A549 (cell line): Measurements from ENCODE around the gene KTN1. TPM values are rescaled to one million over a fixed set of nuclear protein-coding genes. Genes with fewer than 3 reads are reported as not detected.

Experiments used
- ATAC-seq, 2 experiments: fragments of 200-7000 bp in 1 of 2; fragments of >200 bp in 1 of 2; cut with Nextera tagmentation in 1 of 2; cut with Tn5 transposase in 1 of 2; 3 replicates each; pipeline versions ENCODE4 v1.8.0 to v1.9.1; 2018 to 2020; ENCODE audit warnings: mild to moderate bottlenecking in 1 of 2, moderate library complexity in 1 of 2
- CTCF ChIA-PET: fragments of 300-600 bp; sonication (Branson Sonifier 250); formaldehyde crosslinking; extraction: SDS; loops from one replicate; lab custom pipeline; 2021; ENCODE audit warnings: antibody characterized with exemption, inconsistent platforms; lab: Yijun Ruan, JAX
- POLR2A ChIA-PET: fragments of 350-600 bp; formaldehyde crosslinking; extraction: SDS; loops from one replicate; lab custom pipeline; 2021; ENCODE audit warnings: antibody characterized with exemption, inconsistent platforms; lab: Yijun Ruan, JAX
- DNase-seq, 2 experiments: peaks; one replicate each; pipeline versions ENCODE4 v3.0.0 to v3.0.0-alpha.2; 2011 to 2016; ENCODE audit warnings: low read depth in 1 of 2, low spot score in 1 of 2
- FAIRE-seq: peaks from 2 replicates; lab custom pipeline; 2011; peaks lifted over from hg19 to GRCh38; lab: Jason Lieb, UNC
- H3K27ac ChIP-seq, 2 experiments: fragments of >200 bp; sonication (Bioruptor Twin); formaldehyde crosslinking; 3 replicates each; pipeline ENCODE4 v1.5.1; 2016 to 2017
- H3K4me1 ChIP-seq: fragments of >200 bp; sonication (Bioruptor Twin); formaldehyde crosslinking; 3 replicates; pipeline ENCODE4 v1.6.1; 2016
- H3K4me2 ChIP-seq: fragments of >200 bp; sonication (Bioruptor Twin); formaldehyde crosslinking; 3 replicates; pipeline ENCODE4 v1.6.1; 2016
- H3K4me3 ChIP-seq: fragments of >200 bp; sonication (Bioruptor Twin); formaldehyde crosslinking; 3 replicates; pipeline ENCODE4 v1.5.1; 2016
- H3K9me3 ChIP-seq: fragments of >200 bp; sonication (Bioruptor Twin); formaldehyde crosslinking; 3 replicates; pipeline ENCODE4 v1.6.1; 2016
- BHLHE40 ChIP-seq: IDR thresholded peaks from 2 replicates; pipeline ENCODE4 v1.6.1; 2012; ENCODE audit warnings: low read depth, low read length, inconsistent platforms
- CBX8 ChIP-seq: fragments of 200-600 bp; sonication (generic); IDR thresholded peaks from 2 replicates; pipeline ENCODE4 v1.6.1; 2016
- CHD2 ChIP-seq: fragments of 150-350 bp; IDR thresholded peaks from 2 replicates; pipeline ENCODE4 v1.6.1; 2014; ENCODE audit warnings: low read length; ENCODE audit not compliant: partially characterized antibody
- CHD4 ChIP-seq: fragments of 200-600 bp; sonication (generic); IDR thresholded peaks from 2 replicates; pipeline ENCODE4 v1.6.1; 2016; ENCODE audit warnings: antibody characterized with exemption, mild to moderate bottlenecking, borderline replicate concordance
- EHF ChIP-seq: fragments of 250-450 bp; sonication (Bioruptor Pico); IDR thresholded peaks from 2 replicates; pipeline ENCODE4 v1.5.0; 2020; ENCODE audit warnings: mild to moderate bottlenecking
- EP300 ChIP-seq, 2 experiments: fragments of >200 bp; sonication (Bioruptor Twin); formaldehyde crosslinking; IDR thresholded peaks; 2 replicates in 1 of 2; 3 replicates in 1 of 2; pipeline ENCODE4 v1.6.1; 2016 to 2017
- FOSB ChIP-seq: fragments of 250-450 bp; sonication (Bioruptor Pico); IDR thresholded peaks from 2 replicates; pipeline ENCODE4 v1.5.0; 2020; ENCODE audit warnings: mild to moderate bottlenecking, moderate library complexity
- FOSL2 ChIP-seq, 2 experiments: fragments of 450-650 bp in 1 of 2; fragments of >200 bp in 1 of 2; sonication (Bioruptor Twin) in 1 of 2; formaldehyde crosslinking; IDR thresholded peaks; 2 replicates each; pipeline versions ENCODE4 v1.5.0 to v1.6.1; 2016 to 2020; ENCODE audit warnings: mild to moderate bottlenecking in 1 of 2, moderate library complexity in 1 of 2
- GATA3 ChIP-seq: IDR thresholded peaks from 2 replicates; pipeline ENCODE4 v1.6.1; 2012; ENCODE audit warnings: borderline replicate concordance
- HDAC2 ChIP-seq: fragments of 200-600 bp; sonication (generic); IDR thresholded peaks from 2 replicates; pipeline ENCODE4 v1.6.1; 2016
- JUN ChIP-seq, 2 experiments: fragments of >200 bp; sonication (Bioruptor Twin); formaldehyde crosslinking; IDR thresholded peaks; 2 replicates in 1 of 2; 3 replicates in 1 of 2; pipeline ENCODE4 v1.6.1; 2016 to 2017
- KDM1A ChIP-seq: fragments of 200-600 bp; sonication (generic); IDR thresholded peaks from 2 replicates; pipeline ENCODE4 v1.6.1; 2016; ENCODE audit warnings: low read depth, mild to moderate bottlenecking
- KDM5A ChIP-seq: fragments of 200-600 bp; sonication (generic); IDR thresholded peaks from 2 replicates; pipeline ENCODE4 v1.6.1; 2016; ENCODE audit warnings: antibody characterized with exemption, mild to moderate bottlenecking
- MAFK ChIP-seq: fragments of 450-650 bp; IDR thresholded peaks from 2 replicates; pipeline ENCODE4 v1.6.1; 2014; ENCODE audit not compliant: partially characterized antibody
- MAZ ChIP-seq: fragments of 150-350 bp; IDR thresholded peaks from 2 replicates; pipeline ENCODE4 v1.6.1; 2014; ENCODE audit warnings: antibody characterized with exemption, low read depth, low read length, borderline replicate concordance
- MYC ChIP-seq: IDR thresholded peaks from 2 replicates; pipeline ENCODE4 v1.6.1; 2012; ENCODE audit warnings: mild to moderate bottlenecking, inconsistent platforms, low read length, improper control_type of control experiment, borderline replicate concordance
- NFE2L2 ChIP-seq: fragments of 150-350 bp; conservative IDR thresholded peaks from 2 replicates; pipeline ENCODE4 v1.6.1; 2014; ENCODE audit warnings: low read length
- NPAS2 ChIP-seq: fragments of 250-450 bp; sonication (Bioruptor Pico); IDR thresholded peaks from 2 replicates; pipeline ENCODE4 v1.8.0; 2022; ENCODE audit warnings: mild to moderate bottlenecking, moderate library complexity, borderline replicate concordance
- NR3C1 ChIP-seq: fragments of >200 bp; sonication (Bioruptor Twin); formaldehyde crosslinking; IDR thresholded peaks from 3 replicates; pipeline ENCODE4 v1.6.1; 2017
- POLR2AphosphoS2 ChIP-seq: conservative IDR thresholded peaks from 2 replicates; pipeline ENCODE4 v1.6.1; 2012; ENCODE audit warnings: low read length, improper control_type of control experiment, inconsistent platforms
- RCOR1 ChIP-seq: fragments of 150-350 bp; IDR thresholded peaks from 2 replicates; pipeline ENCODE4 v1.6.1; 2014; ENCODE audit warnings: antibody characterized with exemption, low read length, low read depth
- RNF2 ChIP-seq: fragments of 200-600 bp; sonication (generic); IDR thresholded peaks from 2 replicates; pipeline ENCODE4 v1.6.1; 2016; ENCODE audit warnings: low read depth, mild to moderate bottlenecking, antibody characterized with exemption, moderate library complexity, borderline replicate concordance
- ZC3H11A ChIP-seq: fragments of 450-650 bp; IDR thresholded peaks from 2 replicates; pipeline ENCODE4 v1.6.1; 2014; ENCODE audit warnings: antibody characterized with exemption, mild to moderate bottlenecking
- ZSCAN20 ChIP-seq: fragments of 250-450 bp; sonication (Bioruptor Pico); IDR thresholded peaks from 2 replicates; pipeline ENCODE4 v1.8.0; 2022; ENCODE audit warnings: mild to moderate bottlenecking, moderate library complexity
- WGBS: methylation state at CpG from one replicate; pipeline ENCODE4 v1.1.6; 2017; ENCODE audit errors: missing lambda C conversion rate; 5-methylcytosine and 5-hydroxymethylcytosine counted together
- polyA plus RNA-seq, 4 experiments: library from polyadenylated mRNA; depleted of rRNA in 3 of 4; stranded (reverse); fragments of >200 nt; fragmentation: RNase III in 1 of 4; extraction: RNeasy Plus Mini Kit Qiagen cat#74134 plus additional on column Dnase treatment in 1 of 4; gene quantifications; 2 replicates in 3 of 4; 3 replicates in 1 of 4; pipeline ENCODE4 v1.2.3, GENCODE V29; 2011 to 2017
- TF ChIP-seq, protein P1 (sequence below): IDR thresholded peaks from 2 replicates; pipeline ENCODE4 v1.6.1; 2012; ENCODE audit warnings: low read depth, borderline replicate concordance
- TF ChIP-seq, protein P2 (sequence below): fragments of 200-600 bp; sonication (generic); IDR thresholded peaks from 2 replicates; pipeline ENCODE4 v1.6.1; 2016; ENCODE audit warnings: antibody characterized with exemption, mild to moderate bottlenecking, moderate library complexity
- TF ChIP-seq, protein P3 (sequence below): fragments of 250-450 bp; sonication (Bioruptor Pico); IDR thresholded peaks from 2 replicates; pipeline ENCODE4 v1.5.0; 2021; ENCODE audit warnings: mild to moderate bottlenecking, moderate library complexity, borderline replicate concordance

KTN1 gene
- polyA plus RNA-seq, 2 of the 4 experiments (the other 2 are of a cell fraction) = 153 to 233 TPM

DNA sequence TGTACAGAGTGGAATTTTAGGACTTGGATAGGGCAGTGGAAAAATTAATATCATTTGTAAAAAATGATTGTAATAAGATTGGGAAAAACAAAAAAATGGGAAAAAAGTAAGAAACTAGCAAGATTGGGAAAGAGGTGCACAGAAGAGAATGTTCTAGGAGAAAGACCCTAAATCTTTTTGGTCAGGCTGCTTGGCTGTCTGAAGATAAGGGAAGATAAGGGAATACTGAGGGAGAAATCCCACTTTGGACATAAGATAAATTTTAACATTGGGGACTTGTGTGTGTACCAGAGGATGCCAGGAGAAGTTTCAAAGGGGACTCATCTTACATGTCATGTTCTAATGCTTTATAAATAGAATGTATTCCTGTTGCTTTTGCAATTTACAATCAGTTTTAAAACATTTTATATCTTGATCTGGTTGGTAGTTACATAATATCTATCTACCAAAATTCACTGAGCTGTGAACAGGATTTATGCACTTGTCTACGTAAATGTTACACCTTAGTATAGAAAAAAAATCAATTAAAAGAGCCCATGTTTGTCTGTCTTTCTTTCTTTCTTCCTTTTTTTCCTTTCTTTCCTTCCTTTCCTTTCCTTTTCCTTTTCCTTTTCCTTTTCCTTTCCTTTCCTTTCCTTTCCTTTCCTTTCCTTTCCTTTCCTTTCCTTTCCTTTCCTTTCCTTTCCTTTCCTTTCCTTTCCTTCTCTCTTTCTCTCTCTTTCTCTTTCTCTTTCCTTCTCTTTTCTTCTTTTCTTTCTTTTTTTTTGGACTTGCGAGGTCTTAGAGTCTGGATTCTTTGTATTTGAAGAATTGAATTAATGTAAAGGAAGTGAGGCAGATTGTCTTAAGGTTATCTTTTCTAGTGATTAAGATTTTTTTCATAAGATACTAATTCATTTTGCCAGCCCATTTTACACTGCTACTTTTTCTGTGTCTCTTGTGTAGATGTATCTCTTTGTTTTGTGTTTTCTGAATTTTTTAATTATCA is 66.1 kb downstream of the KTN1 start:
- Histone ChIP-seq H3K4me3 (no peak overlapping the region), H3K4me2 (no peak overlapping the region), H3K27ac (no peak overlapping the region), H3K9me3 (no peaks in the 10 kb centered on the region), H3K4me1 (no peaks in the 10 kb centered on the region)
- 92% methylated on average over 2 of the region's 2 CpGs for WGBS
- ATAC-seq = no peak
- DNase-seq = no peak
- POLR2A ChIA-PET = no interaction called here
- FAIRE-seq = no peak
- CTCF ChIA-PET = interaction anchor here (0.5 to 1.1 kb wide), 2 partner anchors 90 to 200 kb away, joined by 3 read pairs; no protein-coding TSS in a partner anchor
- no peak for TF ChIP-seq MYC
- TF ChIP-seq EHF (CRISPR knock-in tag) = no peak
- TF ChIP-seq EP300 (IDR thresholded peaks at IDR 0.05) = no peak
- no peak for TF ChIP-seq MAZ

DNA sequence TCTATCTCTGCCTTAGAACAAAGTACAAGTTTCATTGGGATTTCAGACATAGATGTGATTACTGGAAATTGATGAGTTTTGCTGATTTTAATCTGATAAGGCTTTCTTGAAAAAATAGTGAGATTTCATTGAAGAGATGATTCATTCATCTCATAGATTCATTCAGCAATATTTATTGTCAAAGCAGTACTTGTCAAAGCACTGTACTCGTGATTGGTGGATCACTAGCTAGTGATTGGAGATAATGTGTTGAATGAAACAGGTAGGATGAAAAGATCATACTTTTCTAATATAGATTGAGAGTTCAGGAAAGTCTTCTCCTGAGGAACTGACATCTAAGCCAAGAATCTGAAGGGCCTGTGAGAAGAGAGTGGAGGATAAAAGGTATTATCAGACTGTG is 71.0 kb downstream of the KTN1 start:
- Histone ChIP-seq H3K27ac (no peak overlapping the region), H3K4me2 (no peak overlapping the region), H3K4me3 (no peak overlapping the region), H3K9me3 (no peaks in the 10 kb centered on the region), H3K4me1 (no peaks in the 10 kb centered on the region)
- CTCF ChIA-PET = no interaction called here
- no peak for FAIRE-seq
- no peak for DNase-seq
- POLR2A ChIA-PET = no interaction called here
- TF ChIP-seq MAFK (no peak), RCOR1 (no peak), ZC3H11A (no peak), EP300 (IDR thresholded peaks at IDR 0.05) (no peak), GATA3 (no peak), NPAS2 (no peak), CHD2 (no peak), FOSB (no peak), HDAC2 (no peak), NR3C1 (no peak)
- 80% methylated on average over 1 of the region's 1 CpG for WGBS
- ATAC-seq = no peak

DNA sequence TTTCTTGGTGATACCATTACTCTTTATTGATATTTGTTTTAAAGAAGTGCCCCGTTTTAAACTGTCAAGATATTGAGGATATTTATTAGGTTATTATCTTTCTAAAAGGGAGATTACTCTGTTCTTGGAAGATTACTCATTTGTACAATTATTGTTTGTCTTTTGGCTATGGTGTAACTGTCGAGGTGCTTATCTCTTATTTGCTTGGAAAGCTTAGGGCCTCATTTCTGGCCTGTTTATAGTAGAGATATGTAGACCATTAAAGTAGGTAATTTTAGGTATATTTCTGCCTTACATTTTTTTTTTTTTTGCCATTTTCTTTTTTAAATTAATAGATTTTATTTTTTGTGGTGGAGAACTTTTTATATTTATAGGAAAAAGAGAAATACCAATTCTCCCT is 74.2 kb downstream of the KTN1 start:
- Histone ChIP-seq H3K4me3 (no peak overlapping the region), H3K27ac (no peak overlapping the region), H3K4me1 (no peaks in the 10 kb centered on the region), H3K4me2 (no peak overlapping the region), H3K9me3 (no peaks in the 10 kb centered on the region)
- FAIRE-seq (no peak), ATAC-seq (no peak), DNase-seq (no peak)
- WGBS = 72% methylated on average over 2 of the region's 2 CpGs
- ChIA-PET CTCF (no interaction called here), POLR2A (no interaction called here)
- TF ChIP-seq ZSCAN20 (no peak), EP300 (IDR thresholded peaks at IDR 0.05) (no peak), FOSL2 (IDR thresholded peaks at IDR 0.05) (no peak), FOSL2 (CRISPR knock-in tag; IDR thresholded peaks at IDR 0.05) (no peak), KDM5A (no peak), MYC (no peak), CHD4 (no peak), BHLHE40 (no peak), POLR2AphosphoS2 (no peak), JUN (IDR thresholded peaks at IDR 0.05) (no peak), MAFK (no peak), CBX8 (no peak), KDM1A (no peak), NFE2L2 (no peak), RNF2 (no peak)
- TF ChIP-seq, protein P1, sequence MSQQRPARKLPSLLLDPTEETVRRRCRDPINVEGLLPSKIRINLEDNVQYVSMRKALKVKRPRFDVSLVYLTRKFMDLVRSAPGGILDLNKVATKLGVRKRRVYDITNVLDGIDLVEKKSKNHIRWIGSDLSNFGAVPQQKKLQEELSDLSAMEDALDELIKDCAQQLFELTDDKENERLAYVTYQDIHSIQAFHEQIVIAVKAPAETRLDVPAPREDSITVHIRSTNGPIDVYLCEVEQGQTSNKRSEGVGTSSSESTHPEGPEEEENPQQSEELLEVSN = no peak
- TF ChIP-seq, protein P2, sequence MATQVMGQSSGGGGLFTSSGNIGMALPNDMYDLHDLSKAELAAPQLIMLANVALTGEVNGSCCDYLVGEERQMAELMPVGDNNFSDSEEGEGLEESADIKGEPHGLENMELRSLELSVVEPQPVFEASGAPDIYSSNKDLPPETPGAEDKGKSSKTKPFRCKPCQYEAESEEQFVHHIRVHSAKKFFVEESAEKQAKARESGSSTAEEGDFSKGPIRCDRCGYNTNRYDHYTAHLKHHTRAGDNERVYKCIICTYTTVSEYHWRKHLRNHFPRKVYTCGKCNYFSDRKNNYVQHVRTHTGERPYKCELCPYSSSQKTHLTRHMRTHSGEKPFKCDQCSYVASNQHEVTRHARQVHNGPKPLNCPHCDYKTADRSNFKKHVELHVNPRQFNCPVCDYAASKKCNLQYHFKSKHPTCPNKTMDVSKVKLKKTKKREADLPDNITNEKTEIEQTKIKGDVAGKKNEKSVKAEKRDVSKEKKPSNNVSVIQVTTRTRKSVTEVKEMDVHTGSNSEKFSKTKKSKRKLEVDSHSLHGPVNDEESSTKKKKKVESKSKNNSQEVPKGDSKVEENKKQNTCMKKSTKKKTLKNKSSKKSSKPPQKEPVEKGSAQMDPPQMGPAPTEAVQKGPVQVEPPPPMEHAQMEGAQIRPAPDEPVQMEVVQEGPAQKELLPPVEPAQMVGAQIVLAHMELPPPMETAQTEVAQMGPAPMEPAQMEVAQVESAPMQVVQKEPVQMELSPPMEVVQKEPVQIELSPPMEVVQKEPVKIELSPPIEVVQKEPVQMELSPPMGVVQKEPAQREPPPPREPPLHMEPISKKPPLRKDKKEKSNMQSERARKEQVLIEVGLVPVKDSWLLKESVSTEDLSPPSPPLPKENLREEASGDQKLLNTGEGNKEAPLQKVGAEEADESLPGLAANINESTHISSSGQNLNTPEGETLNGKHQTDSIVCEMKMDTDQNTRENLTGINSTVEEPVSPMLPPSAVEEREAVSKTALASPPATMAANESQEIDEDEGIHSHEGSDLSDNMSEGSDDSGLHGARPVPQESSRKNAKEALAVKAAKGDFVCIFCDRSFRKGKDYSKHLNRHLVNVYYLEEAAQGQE = no peak
- TF ChIP-seq, protein P3, sequence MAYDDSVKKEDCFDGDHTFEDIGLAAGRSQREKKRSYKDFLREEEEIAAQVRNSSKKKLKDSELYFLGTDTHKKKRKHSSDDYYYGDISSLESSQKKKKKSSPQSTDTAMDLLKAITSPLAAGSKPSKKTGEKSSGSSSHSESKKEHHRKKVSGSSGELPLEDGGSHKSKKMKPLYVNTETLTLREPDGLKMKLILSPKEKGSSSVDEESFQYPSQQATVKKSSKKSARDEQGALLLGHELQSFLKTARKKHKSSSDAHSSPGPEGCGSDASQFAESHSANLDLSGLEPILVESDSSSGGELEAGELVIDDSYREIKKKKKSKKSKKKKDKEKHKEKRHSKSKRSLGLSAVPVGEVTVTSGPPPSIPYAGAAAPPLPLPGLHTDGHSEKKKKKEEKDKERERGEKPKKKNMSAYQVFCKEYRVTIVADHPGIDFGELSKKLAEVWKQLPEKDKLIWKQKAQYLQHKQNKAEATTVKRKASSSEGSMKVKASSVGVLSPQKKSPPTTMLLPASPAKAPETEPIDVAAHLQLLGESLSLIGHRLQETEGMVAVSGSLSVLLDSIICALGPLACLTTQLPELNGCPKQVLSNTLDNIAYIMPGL (CRISPR knock-in tag) = no peak
